ENCODE measurements around the gene KRTAP19-6. TPM values are rescaled to one million over a fixed set of nuclear protein-coding genes. Genes with fewer than 3 reads are reported as not detected.
A peak's percentile ranks its signal among the peaks of the same experiment; 100 is the strongest.

KRTAP19-6 gene
- total and polyA plus RNA-seq, 4 experiments from 2014 or later: not detected

DNA sequence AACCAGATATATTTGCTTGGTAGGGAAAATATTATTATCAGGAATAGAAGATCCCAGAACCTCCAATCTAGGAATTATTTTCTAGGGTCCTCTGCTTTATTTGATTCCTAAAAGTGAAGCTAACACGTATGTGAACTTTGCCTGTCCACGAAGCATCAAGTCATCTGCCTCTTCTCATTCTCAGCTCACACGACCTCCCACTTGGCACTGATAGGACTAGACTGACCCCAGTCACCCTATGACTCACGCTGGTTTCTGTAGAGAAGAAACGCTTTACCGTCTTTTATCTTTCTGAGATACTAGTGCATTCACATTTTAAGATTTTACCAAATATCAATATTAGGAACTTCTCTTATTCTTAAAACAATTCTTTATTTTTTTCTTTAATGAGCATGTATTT, 21.4 kb upstream of the KRTAP19-6 start:
- Mint-ChIP-seq H3K36me3 (no peaks in the 10 kb centered on the region), H3K27me3 (no peaks in the 10 kb centered on the region), H3K4me1 (no peaks in the 10 kb centered on the region), H3K27ac (no peak overlapping the region), H3K9me3 (peaks cover 0 to 2% (median 0%) of the 10 kb centered on the region in 8 donors), H3K4me3 (no peak overlapping the region)
- Histone ChIP-seq H3K36me3 (ENCODE audit: insufficient read depth, low read length) (no peaks in the 10 kb centered on the region), H3K9me3 (ENCODE audit: control insufficient read depth in 1 of 2, low read length in 2 of 2) (no peaks in the 10 kb centered on the region), H3K4me1 (ENCODE audit: insufficient read depth, low read length) (no peaks in the 10 kb centered on the region), H3K4me3 (ENCODE audit: low read length in 2 of 2) (no peak overlapping the region), H3K27ac (ENCODE audit: low read depth, low read length) (no peak overlapping the region), H3K27me3 (ENCODE audit: insufficient read depth, low read length) (no peaks in the 10 kb centered on the region)
- CTCF ChIA-PET (ENCODE audit: partially characterized antibody): no interaction called here
- POLR2A ChIA-PET (ENCODE audit: partially characterized antibody): no interaction called here
- intact Hi-C loops (cut with micrococcal nuclease): no loop called here
- no peak for DNase-seq

DNA sequence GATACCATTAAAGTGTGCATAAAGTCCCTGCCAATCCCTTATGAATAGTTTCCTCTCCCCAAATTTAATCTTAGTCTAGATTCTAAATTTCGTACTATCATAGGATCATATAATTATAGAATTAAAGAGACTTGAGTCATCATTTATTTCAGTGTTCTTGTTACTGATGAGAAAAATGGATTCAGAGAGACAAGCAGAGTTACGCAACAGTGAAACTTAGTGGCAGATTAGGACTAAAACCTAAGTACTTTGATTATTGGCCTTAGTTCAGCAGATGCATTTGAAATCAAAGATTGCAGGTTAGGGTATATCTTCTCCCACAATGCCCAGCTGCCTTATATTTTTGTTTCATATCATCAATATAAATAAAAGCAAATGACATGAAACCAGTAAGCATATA, 20.3 kb upstream of the KRTAP19-6 start:
- Mint-ChIP-seq H3K36me3 (no peaks in the 10 kb centered on the region), H3K4me1 (no peaks in the 10 kb centered on the region), H3K4me3 (no peak overlapping the region), H3K9me3 (peaks cover 0 to 2% (median 0%) of the 10 kb centered on the region in 8 donors), H3K27me3 (no peaks in the 10 kb centered on the region), H3K27ac (no peak overlapping the region)
- DNase-seq: no peak
- Histone ChIP-seq H3K9me3 (ENCODE audit: control insufficient read depth in 1 of 2, low read length in 2 of 2) (no peaks in the 10 kb centered on the region), H3K4me3 (ENCODE audit: low read length in 2 of 2) (no peak overlapping the region), H3K4me1 (ENCODE audit: insufficient read depth, low read length) (no peaks in the 10 kb centered on the region), H3K36me3 (ENCODE audit: insufficient read depth, low read length) (no peaks in the 10 kb centered on the region), H3K27me3 (ENCODE audit: insufficient read depth, low read length) (no peaks in the 10 kb centered on the region), H3K27ac (ENCODE audit: low read depth, low read length) (no peak overlapping the region)
- intact Hi-C loops (cut with micrococcal nuclease): no loop called here
- ChIA-PET POLR2A (ENCODE audit: partially characterized antibody) (no interaction called here), CTCF (ENCODE audit: partially characterized antibody) (no interaction called here)

DNA sequence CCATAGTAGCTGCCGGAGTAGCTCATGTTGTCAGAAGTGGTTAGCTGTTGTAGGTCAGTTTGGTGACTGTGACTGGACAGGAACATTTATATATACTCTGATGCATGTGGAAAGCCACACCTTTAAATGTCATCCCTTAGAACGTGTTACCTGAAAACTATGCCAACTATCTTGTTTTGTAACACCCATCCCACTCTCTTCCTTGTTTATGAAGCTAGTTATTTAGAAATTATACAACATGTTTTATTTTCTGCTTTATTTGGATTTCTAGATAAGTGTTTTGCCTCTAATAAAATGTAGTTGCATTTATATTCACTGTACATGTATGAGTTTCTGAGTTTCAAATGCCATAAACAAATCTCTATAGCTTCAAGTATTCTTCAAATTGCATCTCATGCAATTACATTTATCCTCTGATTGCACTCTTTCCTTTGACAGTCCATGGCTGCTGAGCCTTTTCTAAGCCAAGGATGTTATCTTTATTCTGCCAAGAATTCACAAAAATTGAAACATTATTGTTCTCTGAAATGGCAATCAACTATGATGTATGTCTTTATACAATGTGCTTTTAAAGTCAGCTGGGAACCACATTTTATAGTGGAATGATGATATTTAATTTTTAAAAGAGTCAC, 19.7 kb upstream of the KRTAP19-6 start, which contains the start of gene KRTAP19-7:
KRTAP19-7 (minus strand) TSS at position 51 of the 632 bp plus-strand sequence; CDS start at position 26, 25 bp downstream.
- Mint-ChIP-seq H3K27me3 (no peaks in the 10 kb centered on the region), H3K4me3 (no peak within 1 kb of the TSS), H3K27ac (no peak within 1 kb of the TSS), H3K36me3 (no peaks in the 10 kb centered on the region), H3K4me1 (no peaks in the 10 kb centered on the region), H3K9me3 (peaks cover 0 to 2% (median 0%) of the 10 kb centered on the region in 8 donors)
- no peaks in the 10 kb centered on the region for H3K4me1 ChIP-seq (ENCODE audit: insufficient read depth, low read length)
- intact Hi-C loops (cut with micrococcal nuclease): no loop called here
- H3K36me3 ChIP-seq (ENCODE audit: insufficient read depth, low read length): no peaks in the 10 kb centered on the region
- H3K9me3 ChIP-seq (ENCODE audit: control insufficient read depth in 1 of 2, low read length in 2 of 2): no peaks in the 10 kb centered on the region
- H3K27ac ChIP-seq (ENCODE audit: low read depth, low read length): no peak within 1 kb of the TSS
- ChIA-PET CTCF (ENCODE audit: partially characterized antibody) (no interaction called here), POLR2A (ENCODE audit: partially characterized antibody) (no interaction called here)
- no peaks in the 10 kb centered on the region for H3K27me3 ChIP-seq (ENCODE audit: insufficient read depth, low read length)
- DNase-seq: no peak
- H3K4me3 ChIP-seq (ENCODE audit: low read length in 2 of 2): no peak within 1 kb of the TSS

DNA sequence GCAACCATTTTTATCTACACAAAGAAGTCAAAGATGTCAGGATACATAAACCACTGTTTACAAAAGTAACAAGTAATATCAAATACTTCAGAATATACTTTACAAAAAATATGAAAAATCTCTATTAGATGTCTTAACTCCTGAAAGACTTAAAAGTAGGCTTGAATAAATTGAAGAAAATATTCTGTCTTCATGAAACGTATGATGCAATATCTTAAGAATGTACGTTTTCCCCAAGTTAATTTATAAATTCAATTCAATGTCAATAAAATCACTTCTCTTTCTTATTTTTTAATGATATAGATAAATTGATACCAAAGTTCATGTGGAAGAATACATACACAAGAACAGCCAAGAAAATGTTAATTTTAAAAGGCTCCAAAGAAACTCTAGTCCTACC, 13.4 kb upstream of the KRTAP19-6 start:
- Histone ChIP-seq H3K36me3 (ENCODE audit: insufficient read depth, low read length) (no peaks in the 10 kb centered on the region), H3K4me1 (ENCODE audit: insufficient read depth, low read length) (no peaks in the 10 kb centered on the region), H3K27ac (ENCODE audit: low read depth, low read length) (no peak overlapping the region), H3K4me3 (ENCODE audit: low read length in 2 of 2) (no peak overlapping the region), H3K27me3 (ENCODE audit: insufficient read depth, low read length) (no peaks in the 10 kb centered on the region), H3K9me3 (ENCODE audit: control insufficient read depth in 1 of 2, low read length in 2 of 2) (no peaks in the 10 kb centered on the region)
- Mint-ChIP-seq H3K27me3 (no peaks in the 10 kb centered on the region), H3K27ac (no peak overlapping the region), H3K4me1 (no peaks in the 10 kb centered on the region), H3K36me3 (no peaks in the 10 kb centered on the region), H3K4me3 (no peak overlapping the region), H3K9me3 (peaks cover 0 to 19% (median 10%) of the 10 kb centered on the region in 8 donors)
- DNase-seq: no peak
- POLR2A ChIA-PET (ENCODE audit: partially characterized antibody): no interaction called here
- intact Hi-C loops (cut with micrococcal nuclease): no loop called here
- CTCF ChIA-PET (ENCODE audit: partially characterized antibody): no interaction called here

DNA sequence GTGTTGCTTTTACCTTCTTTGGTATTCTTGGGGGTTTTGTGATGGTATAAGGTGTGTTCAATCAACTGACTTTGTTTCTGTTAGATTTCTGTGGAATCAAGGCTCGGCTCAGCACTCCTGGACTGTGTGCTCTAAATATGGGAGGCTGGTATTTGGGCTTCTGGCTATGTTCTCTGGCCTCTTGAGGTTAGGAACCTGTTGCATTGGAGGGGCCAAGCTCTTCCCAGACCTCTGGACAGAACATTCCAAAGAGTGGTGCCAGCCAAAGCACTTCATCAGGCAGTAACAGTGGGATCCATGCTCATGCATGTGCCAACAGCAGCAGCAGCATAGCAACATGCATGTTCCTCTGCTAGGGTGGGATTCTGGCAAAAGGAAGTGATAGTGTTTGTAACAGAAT, 11.1 kb upstream of the KRTAP19-6 start:
- Mint-ChIP-seq H3K4me1 (no peaks in the 10 kb centered on the region), H3K9me3 (peaks cover 0 to 20% (median 12%) of the 10 kb centered on the region in 8 donors), H3K36me3 (no peaks in the 10 kb centered on the region), H3K27ac (no peak overlapping the region), H3K27me3 (peaks cover 0 to 2% of the 10 kb centered on the region in 2 donors), H3K4me3 (no peak overlapping the region)
- ChIA-PET POLR2A (ENCODE audit: partially characterized antibody) (no interaction called here), CTCF (ENCODE audit: partially characterized antibody) (no interaction called here)
- Histone ChIP-seq H3K27me3 (ENCODE audit: insufficient read depth, low read length) (no peaks in the 10 kb centered on the region), H3K36me3 (ENCODE audit: insufficient read depth, low read length) (no peaks in the 10 kb centered on the region), H3K4me3 (ENCODE audit: low read length in 2 of 2) (no peak overlapping the region), H3K9me3 (ENCODE audit: control insufficient read depth in 1 of 2, low read length in 2 of 2) (no peaks in the 10 kb centered on the region), H3K27ac (ENCODE audit: low read depth, low read length) (no peak overlapping the region), H3K4me1 (ENCODE audit: insufficient read depth, low read length) (no peaks in the 10 kb centered on the region)
- DNase-seq: no peak
- intact Hi-C loops (cut with micrococcal nuclease): no loop called here

DNA sequence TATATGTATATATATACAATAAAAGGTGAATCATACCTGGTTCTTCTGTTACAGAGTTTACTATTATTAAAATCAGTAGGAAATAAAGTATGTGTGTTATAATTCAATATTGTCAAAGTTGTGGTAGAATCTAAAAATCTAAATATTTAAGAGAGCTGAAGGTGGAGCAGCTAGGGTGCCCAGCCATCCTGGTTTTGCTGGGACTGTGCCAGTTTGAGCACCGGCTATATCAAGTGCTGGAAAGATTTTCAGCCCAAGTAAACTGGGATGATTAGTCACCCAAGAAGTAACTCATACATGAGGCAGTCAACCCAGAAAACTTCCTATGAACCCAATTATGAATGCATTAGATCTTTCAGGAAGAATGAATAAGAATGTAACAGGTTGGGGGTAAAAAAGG, 22.8 kb downstream of the KRTAP19-6 start:
- no peaks in the 10 kb centered on the region for H3K4me1 ChIP-seq (ENCODE audit: insufficient read depth, low read length)
- H3K27me3 ChIP-seq (ENCODE audit: insufficient read depth, low read length): no peaks in the 10 kb centered on the region
- no peaks in the 10 kb centered on the region for H3K36me3 ChIP-seq (ENCODE audit: insufficient read depth, low read length)
- H3K4me3 ChIP-seq (ENCODE audit: low read length in 2 of 2): no peak overlapping the region
- Mint-ChIP-seq H3K36me3 (no peaks in the 10 kb centered on the region), H3K27ac (no peak overlapping the region), H3K4me1 (no peaks in the 10 kb centered on the region), H3K4me3 (no peak overlapping the region), H3K9me3 (peaks cover 0 to 2% (median 0%) of the 10 kb centered on the region in 8 donors), H3K27me3 (no peaks in the 10 kb centered on the region)
- POLR2A ChIA-PET (ENCODE audit: partially characterized antibody): no interaction called here
- no peaks in the 10 kb centered on the region for H3K9me3 ChIP-seq (ENCODE audit: control insufficient read depth in 1 of 2, low read length in 2 of 2)
- CTCF ChIA-PET (ENCODE audit: partially characterized antibody): no interaction called here
- H3K27ac ChIP-seq (ENCODE audit: low read depth, low read length): no peak overlapping the region
- no peak for DNase-seq
- intact Hi-C loops (cut with micrococcal nuclease): no loop called here

DNA sequence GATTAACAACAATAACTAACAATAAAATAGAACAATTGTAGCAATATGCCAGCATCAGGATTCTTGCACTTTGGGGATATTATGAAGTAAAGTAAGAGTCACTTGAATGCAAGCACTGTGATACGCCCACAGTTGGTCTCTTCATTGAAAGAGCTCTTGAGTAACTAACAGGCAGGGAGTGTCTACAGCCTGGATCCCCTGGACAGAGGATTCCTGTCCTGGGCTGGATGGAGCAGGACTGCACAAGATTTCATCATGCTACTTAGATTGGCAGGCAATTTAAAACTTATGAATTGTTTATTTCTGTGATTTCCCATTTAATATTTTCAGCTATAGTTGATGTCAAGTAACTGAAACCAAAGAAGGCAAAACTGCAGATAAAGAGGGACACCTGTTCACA, 26.0 kb downstream of the KRTAP19-6 start:
- H3K36me3 Mint-ChIP-seq: no peaks in the 10 kb centered on the region
- H3K27me3 Mint-ChIP-seq: no peaks in the 10 kb centered on the region
- H3K27me3 ChIP-seq (ENCODE audit: insufficient read depth, low read length): no peaks in the 10 kb centered on the region
- peaks cover 0 to 4% (median 0%) of the 10 kb centered on the region in 8 donors for H3K9me3 Mint-ChIP-seq
- H3K36me3 ChIP-seq (ENCODE audit: insufficient read depth, low read length): no peaks in the 10 kb centered on the region
- ChIA-PET CTCF (ENCODE audit: partially characterized antibody) (no interaction called here), POLR2A (ENCODE audit: partially characterized antibody) (no interaction called here)
- H3K9me3 ChIP-seq (ENCODE audit: control insufficient read depth in 1 of 2, low read length in 2 of 2): no peaks in the 10 kb centered on the region
- H3K4me3 Mint-ChIP-seq: no peak overlapping the region
- no peaks in the 10 kb centered on the region for H3K4me1 ChIP-seq (ENCODE audit: insufficient read depth, low read length)
- H3K4me1 Mint-ChIP-seq: no peaks in the 10 kb centered on the region
- no peak overlapping the region for H3K4me3 ChIP-seq (ENCODE audit: low read length in 2 of 2)
- no peak for DNase-seq
- intact Hi-C loops (cut with micrococcal nuclease): no loop called here
- peak overlapping the region in 1 of 7 donors; percentile 21 for H3K27ac Mint-ChIP-seq
- no peak overlapping the region for H3K27ac ChIP-seq (ENCODE audit: low read depth, low read length)
